ENCODE results near the gene STX12.
A peak's percentile ranks its signal among the peaks of the same experiment; 100 is the strongest.
"Not testable (repeated sequence)": the region's sequence is repeated elsewhere in the genome, so short reads cannot be mapped to it uniquely, and the experiment has no call there.

Gene STX12

DNA sequence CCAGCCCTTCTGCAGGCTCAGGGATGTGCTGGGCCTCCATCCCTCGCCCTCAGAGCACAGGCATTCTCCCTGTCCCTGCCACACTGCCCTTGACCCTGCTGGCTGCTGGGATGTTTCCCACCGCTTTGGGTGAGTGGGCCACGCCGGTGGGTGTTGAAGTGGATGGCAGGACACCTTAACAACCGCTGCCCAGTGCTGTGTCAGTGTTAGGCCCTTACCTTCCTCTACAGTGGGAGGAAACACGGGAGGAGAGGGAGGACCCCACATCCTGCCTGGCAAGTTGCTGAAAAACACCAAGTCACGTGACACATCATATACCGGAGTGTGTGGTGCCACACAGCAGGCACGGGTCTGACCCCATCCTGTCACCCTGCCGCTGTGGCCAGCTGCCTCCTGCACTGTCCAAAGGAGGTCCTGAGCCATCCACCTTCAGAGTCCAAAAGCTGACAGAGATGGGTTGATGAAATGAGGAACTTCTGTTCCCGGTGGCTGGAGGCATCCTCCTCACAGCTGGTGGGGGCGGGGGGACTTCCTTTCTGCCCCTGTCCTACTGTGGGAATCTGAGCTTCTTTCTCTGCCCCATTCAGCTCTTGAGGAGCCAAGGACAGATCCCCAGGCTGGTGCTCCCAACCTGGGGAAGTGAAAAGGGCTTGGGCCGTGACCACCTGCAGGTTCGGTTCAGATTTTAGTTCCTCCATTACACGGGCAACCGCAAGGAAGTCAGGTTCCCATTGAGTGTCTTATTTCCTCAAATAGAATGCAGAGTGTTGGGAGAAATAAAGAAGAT is 96.1 kb downstream of the STX12 start:
- DNase-seq (ENCODE audit: low read depth), result peak; percentile 46

DNA sequence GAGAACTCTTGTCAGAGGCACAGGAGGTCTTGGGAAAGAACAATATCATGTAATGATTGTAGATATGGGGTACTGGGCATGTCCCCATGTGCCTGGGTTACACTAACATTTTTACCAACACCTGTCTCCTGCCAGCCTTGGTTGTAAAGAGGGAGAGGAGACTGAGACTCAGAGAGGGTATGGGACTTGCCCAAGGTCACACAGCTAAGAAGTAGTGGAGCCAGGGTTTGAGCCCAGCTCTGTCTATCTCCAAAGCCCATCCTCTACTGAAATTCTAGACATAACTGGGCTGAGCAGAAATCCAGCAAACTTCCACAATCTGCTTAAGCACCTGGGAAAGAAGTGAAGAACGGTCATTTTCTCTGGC is 96.7 kb downstream of the STX12 start:
- DNase-seq (ENCODE audit: low read depth), result no peak

DNA sequence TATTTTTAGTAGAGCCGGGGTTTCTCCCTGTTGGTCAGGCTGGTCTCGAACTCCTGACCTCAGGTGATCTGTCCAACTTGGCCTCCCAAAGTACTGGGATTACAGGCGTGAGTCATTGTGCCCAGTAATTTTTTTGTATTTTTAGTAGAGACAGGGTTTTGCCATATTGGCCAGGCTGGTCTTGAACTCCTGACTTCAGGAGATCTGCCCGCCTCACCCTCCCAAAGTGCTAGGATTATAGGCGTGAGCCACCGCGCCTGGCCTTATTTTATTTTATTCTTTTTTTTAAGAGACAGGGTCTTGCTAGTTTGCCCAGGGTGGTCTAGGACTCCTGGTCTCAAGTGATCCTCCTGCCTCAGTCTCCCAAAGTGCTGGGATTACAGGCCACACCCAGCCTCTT is 98.1 kb downstream of the STX12 start:
- not testable (repeated sequence) for DNase-seq (ENCODE audit: low read depth)

DNA sequence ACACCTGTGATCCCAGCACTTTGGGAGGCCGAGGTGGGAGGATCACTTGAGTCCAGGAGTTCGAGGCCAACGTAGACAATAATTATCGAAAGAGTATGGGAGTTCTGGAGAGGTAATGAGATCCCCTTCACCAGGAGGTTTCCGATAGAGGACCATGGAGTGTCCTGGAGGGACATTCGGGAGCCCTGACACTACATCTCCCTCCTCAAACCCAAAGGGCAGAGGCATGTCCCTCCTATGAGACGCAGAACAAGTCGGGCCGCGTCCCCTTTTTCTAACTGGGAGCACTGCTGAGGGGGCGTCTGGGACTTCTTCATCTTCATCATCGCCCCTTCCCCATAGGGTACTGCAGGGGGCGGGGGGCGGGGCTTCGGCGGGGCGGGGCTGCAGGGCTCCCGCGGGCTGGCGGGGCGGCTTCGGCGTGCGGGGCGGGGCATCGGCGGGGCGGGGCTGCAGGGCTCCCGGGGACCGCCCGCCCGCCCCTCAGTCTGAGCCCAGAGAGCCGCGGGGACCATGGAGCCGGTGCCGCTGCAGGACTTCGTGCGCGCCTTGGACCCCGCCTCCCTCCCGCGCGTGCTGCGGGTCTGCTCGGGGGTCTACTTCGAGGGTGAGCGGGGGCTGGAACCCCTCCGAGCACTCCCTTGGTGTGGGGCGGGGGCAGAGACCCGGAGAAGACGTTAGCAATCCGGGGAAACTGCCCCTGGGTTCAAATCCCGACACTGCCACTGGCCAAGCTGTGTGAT is 99.2 kb downstream of the STX12 start, which contains the start of gene THEMIS2:
TSS of gene THEMIS2 (plus strand) at position 486 of the 743 bp plus-strand sequence. CDS start at position 514, 28 bp downstream.
- peak; percentile 68 for DNase-seq (ENCODE audit: low read depth)

DNA sequence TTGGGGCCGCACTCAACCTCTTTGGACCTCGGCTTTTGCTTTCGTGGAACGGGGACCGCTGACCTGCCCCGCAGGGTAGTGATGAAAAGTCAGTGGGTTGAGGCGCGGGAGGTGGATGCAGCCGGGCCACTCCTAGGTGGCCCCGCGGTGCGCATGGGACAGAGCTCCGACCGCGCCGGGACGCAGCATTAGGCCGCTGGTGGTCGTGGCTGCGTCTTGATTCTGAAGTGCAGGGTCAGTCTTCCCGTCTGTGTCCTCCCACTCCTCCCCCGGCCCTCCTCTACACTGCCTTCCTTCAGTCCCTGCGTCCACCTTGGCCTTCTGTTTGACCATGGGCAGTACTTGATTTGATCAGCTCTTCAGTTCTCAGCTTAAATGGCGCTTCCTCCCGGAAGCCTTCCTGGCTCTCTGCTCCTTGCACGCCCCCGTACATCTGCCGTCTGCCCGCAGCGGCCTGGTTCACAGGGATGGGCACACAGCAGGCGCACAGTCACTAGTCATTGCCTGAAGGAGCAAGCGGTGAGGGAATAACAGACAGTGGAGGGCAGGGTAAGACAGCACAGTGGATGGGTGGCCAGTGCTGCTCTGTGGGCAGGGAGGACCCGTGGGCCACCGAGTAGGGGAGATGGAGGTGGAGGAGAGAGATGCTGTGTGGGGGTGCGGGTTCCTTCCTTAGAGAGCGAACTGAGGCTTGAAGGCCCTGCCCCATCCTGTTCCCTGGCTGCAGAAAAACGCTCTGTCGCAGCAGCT is 100.0 kb downstream of the STX12 start:
- DNase-seq (ENCODE audit: low read depth), result no peak

DNA sequence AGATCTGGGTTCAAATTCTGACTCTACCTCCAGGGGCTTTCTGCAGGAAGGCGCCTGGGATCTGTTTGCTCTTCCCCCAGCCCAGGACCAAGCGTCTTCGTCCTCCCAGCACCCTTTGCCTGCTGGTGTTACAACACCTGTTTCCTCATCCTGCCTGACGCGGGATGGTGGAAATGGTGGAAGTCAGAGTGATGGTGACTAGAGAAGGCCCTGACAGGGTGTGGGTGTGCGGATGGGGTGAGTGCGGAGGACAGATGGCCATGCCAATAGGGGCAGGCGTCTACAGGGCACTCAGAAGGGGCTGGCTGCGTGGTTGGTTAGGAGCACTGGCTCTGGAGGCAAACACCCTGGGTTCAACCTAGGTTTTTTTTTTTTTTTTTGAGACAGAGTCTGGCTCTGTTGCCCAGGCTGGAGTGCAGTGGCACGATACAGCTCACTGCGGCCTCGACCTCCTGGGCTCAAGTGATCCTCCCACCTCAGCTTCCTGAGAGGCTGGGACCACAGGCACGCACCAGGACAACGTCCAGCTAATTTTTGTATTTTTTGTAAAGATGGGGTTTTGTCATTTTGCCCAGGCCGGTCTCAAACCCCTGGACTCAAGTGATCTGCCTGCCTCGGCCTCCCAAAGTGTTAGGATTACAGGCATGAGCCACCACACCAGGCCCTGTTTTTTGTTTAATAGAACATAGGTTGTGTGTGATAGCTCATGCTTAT is 100.8 kb downstream of the STX12 start:
- no peak for DNase-seq (ENCODE audit: low read depth)
